ENCODE results near the gene SLCO3A1.
"Not testable (repeated sequence)": the region's sequence is repeated elsewhere in the genome, so short reads cannot be mapped to it uniquely, and the experiment has no call there.

SLCO3A1 gene

GRCh38 chr15:92044203-92044909 is 190.8 kb downstream of the SLCO3A1 start:
- CTCF ChIA-PET = no interaction called here
- Mint-ChIP-seq H3K27me3 (no peaks in the 10 kb centered on the region), H3K27ac (no peak overlapping the region)

GRCh38 chr15:92047900-92048299 is 194.4 kb downstream of the SLCO3A1 start:
- CTCF ChIA-PET = no interaction called here
- Mint-ChIP-seq H3K4me1 (peaks cover 10% of the 10 kb centered on the region), H3K36me3 (no peaks in the 10 kb centered on the region), H3K4me3 (no peak overlapping the region), H3K27me3 (no peaks in the 10 kb centered on the region), H3K27ac (no peak overlapping the region), H3K9me3 (no peaks in the 10 kb centered on the region)
- no peak for DNase-seq

More at GRCh38 chr15:92044203-92044909, 190.8 kb downstream of the SLCO3A1 start:
- Mint-ChIP-seq H3K9me3 (no peaks in the 10 kb centered on the region), H3K4me1 (peaks cover 13% of the 10 kb centered on the region), H3K4me3 (no peak overlapping the region), H3K36me3 (no peaks in the 10 kb centered on the region)
- DNase-seq = no peak

- CTCF ChIA-PET = no interaction called here
- H3K4me3 Mint-ChIP-seq = no peak overlapping the region
- no peaks in the 10 kb centered on the region for H3K9me3 Mint-ChIP-seq
- H3K27ac Mint-ChIP-seq = no peak overlapping the region
- H3K36me3 Mint-ChIP-seq = no peaks in the 10 kb centered on the region
- H3K27me3 Mint-ChIP-seq = no peaks in the 10 kb centered on the region
- DNase-seq = no peak
- peaks cover 10% of the 10 kb centered on the region for H3K4me1 Mint-ChIP-seq
These were observed 195.2 kb downstream of the SLCO3A1 start for GRCh38 chr15:92048739-92049138.

GRCh38 chr15:92049290-92049989 is 195.9 kb downstream of the SLCO3A1 start:
- no peaks in the 10 kb centered on the region for H3K9me3 Mint-ChIP-seq
- no peak for DNase-seq
- H3K36me3 Mint-ChIP-seq = no peaks in the 10 kb centered on the region
- H3K27me3 Mint-ChIP-seq = no peaks in the 10 kb centered on the region
- H3K27ac Mint-ChIP-seq = no peak overlapping the region
- no peak overlapping the region for H3K4me3 Mint-ChIP-seq
- peaks cover 3% of the 10 kb centered on the region for H3K4me1 Mint-ChIP-seq
- CTCF ChIA-PET = no interaction called here

GRCh38 chr15:92050220-92050898 is 196.9 kb downstream of the SLCO3A1 start:
- Mint-ChIP-seq H3K36me3 (no peaks in the 10 kb centered on the region), H3K9me3 (no peaks in the 10 kb centered on the region), H3K27me3 (no peaks in the 10 kb centered on the region), H3K4me1 (no peaks in the 10 kb centered on the region), H3K27ac (no peak overlapping the region), H3K4me3 (no peak overlapping the region)
- CTCF ChIA-PET = no interaction called here
- DNase-seq = no peak

GRCh38 chr15:92051716-92052115 is 198.2 kb downstream of the SLCO3A1 start:
- Mint-ChIP-seq H3K4me3 (no peak overlapping the region), H3K27me3 (no peaks in the 10 kb centered on the region), H3K4me1 (no peaks in the 10 kb centered on the region), H3K9me3 (no peaks in the 10 kb centered on the region), H3K36me3 (no peaks in the 10 kb centered on the region), H3K27ac (no peak overlapping the region)
- no peak for DNase-seq
- CTCF ChIA-PET = no interaction called here

- H3K36me3 Mint-ChIP-seq = no peaks in the 10 kb centered on the region
- no peak overlapping the region for H3K27ac Mint-ChIP-seq
- DNase-seq = no peak
- no peaks in the 10 kb centered on the region for H3K4me1 Mint-ChIP-seq
- H3K27me3 Mint-ChIP-seq = no peaks in the 10 kb centered on the region
- CTCF ChIA-PET = interaction anchor here (0.5 to 0.7 kb wide), 2 partner anchors 16 to 750 kb away, joined by 3 to 4 read pairs; no protein-coding TSS in a partner anchor
- H3K4me3 Mint-ChIP-seq = no peak overlapping the region
- H3K9me3 Mint-ChIP-seq = no peaks in the 10 kb centered on the region
These were observed 200.3 kb downstream of the SLCO3A1 start for GRCh38 chr15:92053753-92054316.

GRCh38 chr15:92056875-92057274 is 203.4 kb downstream of the SLCO3A1 start:
- Mint-ChIP-seq H3K27ac (no peak overlapping the region), H3K9me3 (no peaks in the 10 kb centered on the region), H3K4me1 (no peaks in the 10 kb centered on the region), H3K4me3 (no peak overlapping the region), H3K36me3 (no peaks in the 10 kb centered on the region), H3K27me3 (no peaks in the 10 kb centered on the region)
- DNase-seq = no peak
- CTCF ChIA-PET = no interaction called here

GRCh38 chr15:92059036-92059970 is 205.8 kb downstream of the SLCO3A1 start:
- Mint-ChIP-seq H3K4me3 (no peak overlapping the region), H3K9me3 (no peaks in the 10 kb centered on the region), H3K27ac (peak overlapping the region; percentile 13), H3K36me3 (no peaks in the 10 kb centered on the region), H3K4me1 (no peaks in the 10 kb centered on the region), H3K27me3 (peaks cover 5% of the 10 kb centered on the region)
- no peak for DNase-seq
- CTCF ChIA-PET = no interaction called here

GRCh38 chr15:92059971-92060311 is 206.4 kb downstream of the SLCO3A1 start:
- DNase-seq, H3K9me3 Mint-ChIP-seq, H3K36me3 Mint-ChIP-seq, H3K4me3 Mint-ChIP-seq, CTCF ChIA-PET, H3K4me1 Mint-ChIP-seq, H3K27ac Mint-ChIP-seq, H3K27me3 Mint-ChIP-seq: not testable (repeated sequence)

- Mint-ChIP-seq H3K36me3 (no peaks in the 10 kb centered on the region), H3K4me3 (no peak overlapping the region), H3K9me3 (no peaks in the 10 kb centered on the region), H3K4me1 (no peaks in the 10 kb centered on the region), H3K27ac (no peak overlapping the region), H3K27me3 (peaks cover 5% of the 10 kb centered on the region)
- CTCF ChIA-PET = no interaction called here
- DNase-seq = no peak
These were observed 208.1 kb downstream of the SLCO3A1 start for GRCh38 chr15:92061511-92062195.

- peaks cover 5% of the 10 kb centered on the region for H3K27me3 Mint-ChIP-seq
- no peaks in the 10 kb centered on the region for H3K4me1 Mint-ChIP-seq
- H3K36me3 Mint-ChIP-seq = no peaks in the 10 kb centered on the region
- CTCF ChIA-PET = no interaction called here
- H3K27ac Mint-ChIP-seq = no peak overlapping the region
- H3K4me3 Mint-ChIP-seq = no peak overlapping the region
- no peaks in the 10 kb centered on the region for H3K9me3 Mint-ChIP-seq
- no peak for DNase-seq
These were observed 209.0 kb downstream of the SLCO3A1 start for GRCh38 chr15:92062505-92062904.

GRCh38 chr15:92068121-92068520 is 214.6 kb downstream of the SLCO3A1 start:
- Mint-ChIP-seq H3K27ac (no peak overlapping the region), H3K27me3 (no peaks in the 10 kb centered on the region), H3K4me3 (no peak overlapping the region), H3K4me1 (peaks cover 20% of the 10 kb centered on the region), H3K36me3 (no peaks in the 10 kb centered on the region), H3K9me3 (no peaks in the 10 kb centered on the region)
- CTCF ChIA-PET = interaction anchor here (1.0 to 1.1 kb wide), 3 partner anchors 10 to 362 kb away, joined by 3 read pairs; no protein-coding TSS in a partner anchor
- no peak for DNase-seq
